GM12878 (cell line): ENCODE data around the gene LRRC31. TPM values are rescaled to one million over a fixed set of nuclear protein-coding genes. Genes with fewer than 3 reads are reported as not detected.

Experiments used
- ATAC-seq: fragments of 200-7000 bp; cut with Tn5 transposase; 3 replicates; pipeline ENCODE4 v1.9.1; 2020; ENCODE audit warnings: mild to moderate bottlenecking, moderate library complexity
- BruUV-seq: library from RNA; stranded (reverse); fragments of 400-500 nt; replicated peaks from 2 replicates; lab custom pipeline; 2021; lab: Mats Ljungman, UMichigan
- CTCF ChIA-PET: fragments of 300-600 bp; sonication (Branson Sonifier 250); formaldehyde crosslinking; extraction: SDS; loops from one replicate; lab custom pipeline; 2021; ENCODE audit warnings: inconsistent platforms; lab: Yijun Ruan, JAX
- POLR2A ChIA-PET: fragments of 350-600 bp; formaldehyde crosslinking; extraction: SDS; loops from one replicate; lab custom pipeline; 2021; ENCODE audit warnings: inconsistent platforms; lab: Charles Lee
- RAD21 ChIA-PET: fragments of 300-600 bp; sonication (Branson Sonifier 250); formaldehyde crosslinking; loops from one replicate; lab custom pipeline; 2023; ENCODE audit warnings: antibody characterized with exemption; ENCODE audit not compliant: unreplicated experiment; lab: Charles Lee
- SMC1A ChIA-PET: fragments of 300-600 bp; sonication (Branson Sonifier 250); formaldehyde crosslinking; loops from one replicate; lab custom pipeline; 2023; ENCODE audit not compliant: unreplicated experiment, uncharacterized antibody; lab: Charles Lee
- DNase-seq: peaks from one replicate; pipeline ENCODE4 v3.0.0-alpha.2; 2011; ENCODE audit warnings: low read depth, low spot score
- FAIRE-seq: peaks from 3 replicates; lab custom pipeline; 2011; peaks lifted over from hg19 to GRCh38; lab: Jason Lieb, UNC
- H2AFZ ChIP-seq: 2 replicates; pipeline ENCODE4 v1.6.0; 2011; ENCODE audit warnings: low read depth, low read length, control low read depth; ENCODE audit not compliant: control insufficient read depth
- H3K27ac ChIP-seq: 2 replicates; pipeline ENCODE4 v1.5.1; 2011; ENCODE audit warnings: control low read depth; ENCODE audit not compliant: control insufficient read depth, insufficient read depth
- H3K27me3 ChIP-seq, 2 experiments: replicated peaks in 1 of 2; 2 replicates each; pipeline versions ENCODE4 v1.6.0 to v1.6.1; 2011; ENCODE audit warnings: low read length in 1 of 2; ENCODE audit not compliant: control insufficient read depth in 2 of 2, insufficient read depth in 2 of 2
- H3K36me3 ChIP-seq, 2 experiments: 2 replicates each; pipeline ENCODE4 v1.5.1; 2011; ENCODE audit warnings: low read length in 1 of 2; ENCODE audit not compliant: control insufficient read depth in 2 of 2, insufficient read depth in 2 of 2
- H3K4me1 ChIP-seq: 2 replicates; pipeline ENCODE4 v1.6.1; 2011; ENCODE audit warnings: mild to moderate bottlenecking, low read length, moderate library complexity, mixed read lengths; ENCODE audit not compliant: control insufficient read depth, insufficient read depth
- H3K4me2 ChIP-seq: 2 replicates; pipeline ENCODE4 v1.6.0; 2011; ENCODE audit warnings: control low read depth; ENCODE audit not compliant: control insufficient read depth, insufficient read depth
- H3K4me3 ChIP-seq: fragments of 200-600 bp; sonication (generic); 2 replicates; pipeline ENCODE4 v1.5.1; 2016
- H3K79me2 ChIP-seq: 2 replicates; pipeline ENCODE4 v1.6.0; 2011; ENCODE audit warnings: low read length; ENCODE audit not compliant: control insufficient read depth, insufficient read depth
- H3K9ac ChIP-seq: 2 replicates; pipeline ENCODE4 v1.8.0; 2011; ENCODE audit warnings: low read length, control low read depth, mixed read lengths; ENCODE audit not compliant: control insufficient read depth, insufficient read depth
- H3K9me3 ChIP-seq: replicated peaks from 3 replicates; pipeline ENCODE4 v1.5.1; 2011; ENCODE audit warnings: mild to moderate bottlenecking, low read length; ENCODE audit not compliant: control insufficient read depth, insufficient read depth
- H4K20me1 ChIP-seq: 2 replicates; pipeline ENCODE4 v1.6.0; 2011; ENCODE audit not compliant: control insufficient read depth, insufficient read depth
- ATF3 ChIP-seq: IDR thresholded peaks from 2 replicates; pipeline ENCODE4 v1.6.1; 2011; ENCODE audit warnings: low read depth, mild to moderate bottlenecking, low read length, moderate library complexity, borderline replicate concordance; ENCODE audit errors: extremely low read depth
- NR2C1 ChIP-seq: fragments of 450-650 bp; IDR thresholded peaks from 2 replicates; pipeline ENCODE4 v1.6.1; 2017; ENCODE audit warnings: antibody characterized with exemption, mild to moderate bottlenecking, moderate library complexity
- PAX5 ChIP-seq: IDR thresholded peaks from 2 replicates; pipeline ENCODE4 v1.6.1; 2011; ENCODE audit warnings: low read depth, low read length, borderline replicate concordance
- SMAD5 ChIP-seq: IDR thresholded peaks from 2 replicates; pipeline ENCODE4 v1.6.1; 2016; ENCODE audit warnings: antibody characterized with exemption, low read depth
- SRF ChIP-seq, 2 experiments: IDR thresholded peaks; 2 replicates each; pipeline ENCODE4 v1.6.1; 2011; ENCODE audit warnings: low read depth in 2 of 2, low read length in 2 of 2, mild to moderate bottlenecking in 1 of 2, moderate library complexity in 1 of 2
- WGBS: methylation state at CpG from one replicate; pipeline ENCODE4 v1.1.6; 2016; ENCODE audit warnings: low lambda C conversion rate; ENCODE audit not compliant: insufficient replicate concordance, insufficient coverage; ENCODE audit errors: missing lambda C conversion rate; 5-methylcytosine and 5-hydroxymethylcytosine counted together
- in situ Hi-C: fragments of 300-500 bp; cut with MboI; formaldehyde crosslinking; loops from 9 replicates; pipeline ENCODE4 v1.14.3; 2018; ENCODE audit warnings: mixed read lengths
- intact Hi-C: fragments of 100-400 bp; cut with micrococcal nuclease; formaldehyde crosslinking; loops from one replicate; pipeline ENCODE4 v1.14.2; 2022; ENCODE audit not compliant: unreplicated experiment
- polyA plus RNA-seq, 11 experiments: library from polyadenylated mRNA; depleted of rRNA in 4 of 11; unstranded in 6 of 11; stranded (reverse) in 5 of 11; fragments of >200 nt; fragmentation: Nextera tagmentation in 4 of 11; fragmentation: Illumina TruSeq in 1 of 11; extraction: Ambion mirVana in 4 of 11; extraction: Trizol in 1 of 11; gene quantifications; 1 replicate in 1 of 11; 2 replicates in 10 of 11; pipeline versions ENCODE4 v1.2.1 to v1.2.3, GENCODE V29; 2011 to 2016; ENCODE audit warnings: inconsistent platforms in 2 of 11, missing spikeins in 2 of 11, low read depth in 1 of 11
- total RNA-seq, 4 experiments: library from RNA; depleted of rRNA in 3 of 4; stranded (reverse); fragments of >200 nt in 3 of 4; fragmentation: Illumina TruSeq in 1 of 4; extraction: Trizol in 1 of 4; gene quantifications; 2 replicates each; pipeline versions ENCODE4 v1.2.1 to v1.2.3, GENCODE V29; 2013 to 2021
- TF ChIP-seq, protein P1 (sequence below): IDR thresholded peaks from 2 replicates; pipeline ENCODE4 v1.6.1; 2012; ENCODE audit warnings: low read length, inconsistent platforms

LRRC31 gene
- total and polyA plus RNA-seq, 10 of the 15 experiments (the other 5 are each of a cell fraction or from before 2014, with no cell fraction given): 0.04 to 0.06 (median 0.06) TPM; not detected in 7

DNA sequence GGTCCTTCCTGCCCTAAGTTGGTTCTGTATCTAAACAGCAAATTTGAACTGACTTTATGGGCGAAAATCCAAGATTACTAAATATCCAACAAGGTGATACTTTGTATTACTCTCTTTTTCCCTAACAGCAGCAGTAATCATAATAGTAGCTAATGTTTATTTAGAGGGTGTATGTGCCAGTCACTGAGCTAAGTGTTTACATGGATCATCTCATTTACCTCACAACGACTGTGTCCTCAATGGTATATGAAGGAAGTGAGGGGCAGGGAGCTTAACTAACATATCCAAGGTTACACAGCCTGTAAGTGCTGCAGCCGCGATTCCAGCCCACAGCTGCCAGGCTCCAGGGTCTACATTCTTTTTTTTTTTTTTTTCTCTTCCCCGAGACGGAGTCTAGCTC, 46.8 kb downstream of the LRRC31 start (continued):
- TF ChIP-seq, protein P1, sequence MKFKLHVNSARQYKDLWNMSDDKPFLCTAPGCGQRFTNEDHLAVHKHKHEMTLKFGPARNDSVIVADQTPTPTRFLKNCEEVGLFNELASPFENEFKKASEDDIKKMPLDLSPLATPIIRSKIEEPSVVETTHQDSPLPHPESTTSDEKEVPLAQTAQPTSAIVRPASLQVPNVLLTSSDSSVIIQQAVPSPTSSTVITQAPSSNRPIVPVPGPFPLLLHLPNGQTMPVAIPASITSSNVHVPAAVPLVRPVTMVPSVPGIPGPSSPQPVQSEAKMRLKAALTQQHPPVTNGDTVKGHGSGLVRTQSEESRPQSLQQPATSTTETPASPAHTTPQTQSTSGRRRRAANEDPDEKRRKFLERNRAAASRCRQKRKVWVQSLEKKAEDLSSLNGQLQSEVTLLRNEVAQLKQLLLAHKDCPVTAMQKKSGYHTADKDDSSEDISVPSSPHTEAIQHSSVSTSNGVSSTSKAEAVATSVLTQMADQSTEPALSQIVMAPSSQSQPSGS: no peak

DNA sequence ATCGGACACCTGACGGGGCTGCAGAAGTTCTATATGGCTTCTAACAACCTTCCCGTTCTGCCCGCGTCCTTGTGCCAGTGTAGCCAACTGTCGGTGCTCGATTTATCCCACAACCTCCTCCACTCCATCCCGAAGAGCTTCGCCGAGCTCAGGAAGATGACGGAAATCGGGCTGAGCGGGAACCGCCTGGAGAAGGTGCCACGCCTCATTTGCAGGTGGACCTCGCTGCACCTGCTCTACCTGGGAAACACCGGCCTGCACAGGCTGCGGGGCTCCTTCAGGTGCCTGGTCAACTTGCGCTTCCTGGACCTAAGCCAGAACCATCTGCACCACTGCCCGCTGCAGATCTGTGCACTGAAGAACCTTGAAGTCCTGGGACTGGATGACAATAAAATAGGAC, 47.2 kb downstream of the LRRC31 start:
- H3K4me1 ChIP-seq: no peaks in the 10 kb centered on the region
- no peak overlapping the region for H3K4me3 ChIP-seq
- RAD21 ChIA-PET: no interaction called here
- SMC1A ChIA-PET: interaction anchor here (1.0 kb wide), 1 partner anchor 9 kb away, joined by 3 read pairs; no protein-coding TSS in a partner anchor
- no peaks in the 10 kb centered on the region for H3K79me2 ChIP-seq
- TF ChIP-seq NR2C1: no peak
- POLR2A ChIA-PET: no interaction called here
- H3K9me3 ChIP-seq: no peaks in the 10 kb centered on the region
- BruUV-seq: no TSS peak
- in situ Hi-C loops: no loop called here
- WGBS: 92% methylated on average over 20 of the region's 20 CpGs
- intact Hi-C loops: no loop called here
- H2AFZ ChIP-seq: no peak overlapping the region
- FAIRE-seq (no peak), ATAC-seq (no peak), DNase-seq (no peak)
- H3K9ac ChIP-seq: no peak overlapping the region
- no peaks in the 10 kb centered on the region for H4K20me1 ChIP-seq
- H3K36me3 ChIP-seq: no peaks in the 10 kb centered on the region
- CTCF ChIA-PET: interaction anchor here (0.6 kb wide), 2 partner anchors 40 to 41 kb away, joined by 3 read pairs; no protein-coding TSS in a partner anchor
- no peak overlapping the region for H3K27ac ChIP-seq
- H3K27me3 ChIP-seq: no peaks in the 10 kb centered on the region; a peak in 1 of 4 replicates
- H3K4me2 ChIP-seq: no peak overlapping the region

DNA sequence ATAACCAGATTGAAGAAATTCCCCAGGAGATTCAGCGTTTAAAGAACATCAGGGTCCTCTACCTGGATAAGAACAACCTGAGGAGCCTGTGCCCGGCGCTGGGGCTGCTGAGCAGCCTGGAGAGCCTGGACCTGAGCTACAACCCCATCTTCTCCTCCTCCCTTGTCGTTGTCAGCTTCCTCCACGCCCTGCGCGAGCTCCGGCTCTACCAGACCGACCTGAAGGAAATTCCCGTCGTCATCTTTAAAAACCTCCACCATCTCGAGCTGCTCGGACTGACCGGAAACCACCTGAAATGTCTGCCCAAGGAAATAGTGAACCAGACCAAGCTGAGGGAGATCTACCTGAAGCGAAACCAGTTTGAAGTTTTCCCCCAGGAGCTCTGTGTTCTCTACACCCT, 47.6 kb downstream of the LRRC31 start:
- no TSS peak for BruUV-seq
- no peak for TF ChIP-seq PAX5
- TF ChIP-seq SMAD5: no peak
- no peak for TF ChIP-seq ATF3
- no peak for TF ChIP-seq SRF (IDR thresholded peaks at IDR 0.05; ENCODE audit: low read depth in 2 of 2, low read length in 2 of 2)
- no peak for ATAC-seq
- no peaks in the 10 kb centered on the region for H3K36me3 ChIP-seq
- no peaks in the 10 kb centered on the region for H4K20me1 ChIP-seq
- RAD21 ChIA-PET: no interaction called here
- CTCF ChIA-PET: interaction anchor here (0.6 kb wide), 1 partner anchor 42 kb away, joined by 3 read pairs; no protein-coding TSS in a partner anchor
- no peak overlapping the region for H3K9ac ChIP-seq
- no peak overlapping the region for H2AFZ ChIP-seq
- H3K79me2 ChIP-seq: no peaks in the 10 kb centered on the region
- no peak overlapping the region for H3K4me2 ChIP-seq
- POLR2A ChIA-PET: no interaction called here
- 87% methylated on average over 15 of the region's 15 CpGs for WGBS
- no peaks in the 10 kb centered on the region for H3K4me1 ChIP-seq
- H3K9me3 ChIP-seq: no peaks in the 10 kb centered on the region
- SMC1A ChIA-PET: interaction anchor here (0.6 to 1.0 kb wide), 2 partner anchors 8 to 330 kb away, joined by 3 read pairs; no protein-coding TSS in a partner anchor
- in situ Hi-C loops: no loop called here
- intact Hi-C loops: no loop called here
- no peaks in the 10 kb centered on the region; a peak in 1 of 4 replicates for H3K27me3 ChIP-seq
- H3K4me3 ChIP-seq: no peak overlapping the region
- FAIRE-seq: no peak
- DNase-seq: no peak
- H3K27ac ChIP-seq: no peak overlapping the region
